NCI-H1092 treated with DMSO at 0.1 percent for 48 hours (cell line): ENCODE results near the gene EIF3C.
"Not testable (repeated sequence)": the region's sequence is repeated elsewhere in the genome, so short reads cannot be mapped to it uniquely, and the experiment has no call there.

Experiments used
- DNase-seq: peaks from one replicate; lab custom pipeline; 2025; lab: John Stamatoyannopoulos, UW

The EIF3C gene

GRCh38 chr16:28711220-28712083 is at the start of gene EIF3C:
Gene EIF3C (plus strand): TSS chr16:28711464. CDS start chr16:28711687, 223 bp downstream.
- not testable (repeated sequence) for DNase-seq

GRCh38 chr16:28666264-28666663 is 45.0 kb upstream of the EIF3C start:
- not testable (repeated sequence) for DNase-seq

- not testable (repeated sequence) for DNase-seq
Measured at GRCh38 chr16:28667480-28667879, 43.8 kb upstream of the EIF3C start.

GRCh38 chr16:28668199-28668598 is 43.1 kb upstream of the EIF3C start:
- DNase-seq: not testable (repeated sequence)

GRCh38 chr16:28688327-28688952 is 22.8 kb upstream of the EIF3C start:
- not testable (repeated sequence) for DNase-seq

GRCh38 chr16:28689425-28689824 is 21.8 kb upstream of the EIF3C start:
- not testable (repeated sequence) for DNase-seq

- not testable (repeated sequence) for DNase-seq
Measured at GRCh38 chr16:28691722-28692121, 19.5 kb upstream of the EIF3C start.

- DNase-seq: not testable (repeated sequence)
Measured at GRCh38 chr16:28693257-28693950, 17.9 kb upstream of the EIF3C start.

GRCh38 chr16:28699792-28700191 is 11.5 kb upstream of the EIF3C start:
- DNase-seq: not testable (repeated sequence)

GRCh38 chr16:28700349-28700748 is 10.9 kb upstream of the EIF3C start:
- not testable (repeated sequence) for DNase-seq

GRCh38 chr16:28701384-28701783 is 9.9 kb upstream of the EIF3C start:
- DNase-seq: not testable (repeated sequence)

- DNase-seq: not testable (repeated sequence)
Measured at GRCh38 chr16:28704246-28704645, 7.0 kb upstream of the EIF3C start.

- DNase-seq: not testable (repeated sequence)
Measured at GRCh38 chr16:28722852-28723650, 11.8 kb downstream of the EIF3C start.

GRCh38 chr16:28731253-28731652 is 20.0 kb downstream of the EIF3C start:
- not testable (repeated sequence) for DNase-seq

- not testable (repeated sequence) for DNase-seq
Measured at GRCh38 chr16:28732455-28733124, 21.3 kb downstream of the EIF3C start.

- not testable (repeated sequence) for DNase-seq
Measured at GRCh38 chr16:28739787-28740186, 28.5 kb downstream of the EIF3C start.

GRCh38 chr16:28740631-28741030 is 29.4 kb downstream of the EIF3C start:
- DNase-seq: not testable (repeated sequence)

GRCh38 chr16:28741295-28741694 is 30.0 kb downstream of the EIF3C start:
- not testable (repeated sequence) for DNase-seq

- not testable (repeated sequence) for DNase-seq
Measured at GRCh38 chr16:28746618-28747350, 35.5 kb downstream of the EIF3C start.

- DNase-seq: not testable (repeated sequence)
Measured at GRCh38 chr16:28749997-28750465, 38.8 kb downstream of the EIF3C start.
